IPS-NIHi7 (cell line): ENCODE measurements around the gene ZBTB20.
"Not testable (repeated sequence)": the region's sequence is repeated elsewhere in the genome, so short reads cannot be mapped to it uniquely, and the experiment has no call there.

Experiments
- DNase-seq: peaks from one replicate; pipeline ENCODE4 v3.0.0; 2012; ENCODE audit warnings: mixed read lengths; ENCODE audit errors: extremely low spot score

The ZBTB20 gene

GRCh38 chr3:114831861-114832260 lies 315.2 kb downstream of the ZBTB20 start:
- no peak for DNase-seq

GRCh38 chr3:114830652-114831051 lies 316.4 kb downstream of the ZBTB20 start:
- no peak for DNase-seq

- DNase-seq: no peak
Measured at GRCh38 chr3:114829783-114830182, 317.3 kb downstream of the ZBTB20 start.

GRCh38 chr3:114827495-114827894 lies 319.6 kb downstream of the ZBTB20 start:
- DNase-seq: peak; percentile 48

- no peak for DNase-seq
Measured at GRCh38 chr3:114824014-114824413, 323.1 kb downstream of the ZBTB20 start.

- DNase-seq: no peak
Measured at GRCh38 chr3:114823061-114823460, 324.0 kb downstream of the ZBTB20 start.

GRCh38 chr3:114816052-114816451 lies 331.0 kb downstream of the ZBTB20 start:
- no peak for DNase-seq

- not testable (repeated sequence) for DNase-seq
Measured at GRCh38 chr3:114812541-114813238, 334.4 kb downstream of the ZBTB20 start.

GRCh38 chr3:114809668-114810413 lies 337.2 kb downstream of the ZBTB20 start:
- no peak for DNase-seq

GRCh38 chr3:114804099-114804498 lies 343.0 kb downstream of the ZBTB20 start:
- no peak for DNase-seq

- DNase-seq: no peak
Measured at GRCh38 chr3:114803042-114803695, 343.9 kb downstream of the ZBTB20 start.

GRCh38 chr3:114800272-114801031 lies 346.6 kb downstream of the ZBTB20 start:
- no peak for DNase-seq

GRCh38 chr3:114799816-114800215 lies 347.3 kb downstream of the ZBTB20 start:
- DNase-seq: no peak

GRCh38 chr3:114796796-114797195 lies 350.3 kb downstream of the ZBTB20 start:
- DNase-seq: no peak

GRCh38 chr3:114794894-114795630 lies 352.0 kb downstream of the ZBTB20 start:
- DNase-seq: no peak

GRCh38 chr3:114792159-114792918 lies 354.7 kb downstream of the ZBTB20 start:
- DNase-seq: no peak

- DNase-seq: no peak
Measured at GRCh38 chr3:114790752-114791151, 356.3 kb downstream of the ZBTB20 start.

- DNase-seq: no peak
Measured at GRCh38 chr3:114789803-114790202, 357.3 kb downstream of the ZBTB20 start.

GRCh38 chr3:114775395-114775794 lies 371.7 kb downstream of the ZBTB20 start:
- no peak for DNase-seq

GRCh38 chr3:114770874-114771273 lies 376.2 kb downstream of the ZBTB20 start:
- DNase-seq: no peak
